GM19238 (cell line): ENCODE results near the gene STN1.

ENCODE experiments used
- DNase-seq: peaks from one replicate; pipeline ENCODE4 v3.0.0; 2011; ENCODE audit warnings: low spot score; ENCODE audit not compliant: insufficient read length

Gene STN1

DNA sequence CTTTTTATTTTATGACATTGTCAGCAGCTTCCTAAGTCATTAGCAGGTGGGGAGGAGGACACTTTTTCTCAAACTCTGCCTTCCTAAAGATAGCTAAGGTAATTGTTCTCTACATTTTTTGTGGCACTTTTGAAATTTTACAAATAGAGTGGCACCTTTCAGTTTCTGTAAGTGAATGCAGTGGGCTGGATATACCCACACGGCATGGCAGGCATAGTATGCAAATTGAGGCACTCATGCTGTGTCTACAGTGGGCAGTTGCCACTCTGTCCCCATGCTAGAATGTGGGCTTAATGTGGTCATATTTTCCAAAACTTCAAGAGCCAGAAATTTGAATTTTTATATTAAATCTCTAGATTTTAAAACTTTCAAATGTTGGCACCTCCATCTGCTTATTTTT is 49.8 kb downstream of the STN1 start:
- DNase-seq: no peak

DNA sequence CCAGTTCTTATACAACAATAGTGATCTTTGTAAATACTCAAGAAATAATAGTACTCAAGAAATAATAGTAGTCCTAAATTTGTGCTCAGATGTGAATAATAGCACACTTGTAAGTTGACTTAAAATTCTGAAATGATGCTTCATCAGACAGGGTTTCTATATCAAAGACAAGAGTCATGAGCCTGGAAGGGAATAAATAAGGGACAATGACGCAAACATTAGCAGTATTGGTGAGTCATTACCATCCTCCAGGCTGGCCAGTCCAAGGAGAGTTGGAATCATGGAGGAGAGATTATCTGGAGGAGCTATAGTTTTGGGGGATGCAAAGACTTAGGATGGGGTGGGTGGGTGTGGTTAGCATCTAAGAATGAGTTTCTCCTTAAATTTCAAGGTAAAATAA is 56.5 kb downstream of the STN1 start:
- DNase-seq: no peak

DNA sequence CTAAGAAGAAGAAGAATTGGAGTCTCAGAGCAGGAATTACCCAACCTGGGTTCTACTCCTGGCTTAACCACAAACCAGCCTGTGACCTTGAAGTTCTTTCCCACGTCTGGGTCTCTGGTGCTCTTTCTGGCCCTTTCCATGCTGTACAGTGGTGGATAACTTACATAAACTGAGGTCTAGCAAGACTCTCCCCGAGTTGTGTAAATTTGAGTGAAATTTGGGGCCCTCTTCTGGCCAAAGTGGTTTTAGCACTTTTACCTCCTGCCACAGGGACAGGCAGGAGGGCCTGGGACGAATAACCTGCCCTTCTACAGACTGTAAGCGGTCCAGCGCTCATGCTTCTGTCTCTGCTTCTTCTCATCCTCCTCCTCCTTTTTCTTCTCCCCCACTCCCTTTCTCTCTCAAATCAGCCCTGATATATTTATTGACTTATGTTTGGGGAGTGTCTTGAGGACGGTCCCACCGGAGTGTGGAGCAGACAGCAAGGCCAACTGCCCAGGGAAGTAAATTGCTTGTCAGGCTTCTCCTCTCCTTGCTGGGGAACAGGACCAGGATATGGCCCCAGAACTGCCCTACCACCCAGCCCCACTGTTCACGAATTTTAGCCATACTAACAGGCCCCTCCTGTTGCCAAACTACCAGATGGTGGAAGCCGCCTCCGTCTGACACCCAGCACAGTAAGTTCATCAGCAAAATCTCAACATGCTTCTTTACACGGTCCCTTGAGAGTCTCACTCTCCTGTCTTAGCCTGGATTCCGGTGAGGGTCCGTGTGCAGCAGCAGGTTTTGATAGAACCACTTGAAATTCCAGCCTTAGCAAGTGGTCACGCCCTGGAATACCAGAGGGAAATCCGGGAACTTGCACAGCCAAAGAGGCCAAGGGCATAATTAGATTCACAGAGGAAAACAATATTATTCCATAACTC is 58.6 kb downstream of the STN1 start:
- peak; percentile 48 for DNase-seq

DNA sequence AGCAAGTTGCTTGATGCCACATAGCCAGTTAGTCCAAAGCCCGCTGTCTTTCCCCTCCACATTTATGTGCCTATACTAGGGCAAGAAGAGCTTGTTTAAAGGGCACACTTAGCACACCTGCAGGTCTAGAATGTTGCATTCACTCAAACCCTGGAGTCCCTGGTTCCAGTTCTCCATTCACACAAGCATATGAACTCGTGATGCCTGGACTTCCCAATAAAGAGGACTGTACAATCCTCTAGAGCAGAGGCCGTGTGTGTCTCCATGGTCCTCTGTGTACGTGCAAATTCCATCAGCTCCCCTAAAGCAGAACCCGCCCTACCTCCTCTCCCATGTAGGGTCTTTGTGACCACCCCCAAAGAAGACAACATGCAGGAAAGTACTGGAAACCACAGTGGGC is 59.6 kb downstream of the STN1 start:
- no peak for DNase-seq

DNA sequence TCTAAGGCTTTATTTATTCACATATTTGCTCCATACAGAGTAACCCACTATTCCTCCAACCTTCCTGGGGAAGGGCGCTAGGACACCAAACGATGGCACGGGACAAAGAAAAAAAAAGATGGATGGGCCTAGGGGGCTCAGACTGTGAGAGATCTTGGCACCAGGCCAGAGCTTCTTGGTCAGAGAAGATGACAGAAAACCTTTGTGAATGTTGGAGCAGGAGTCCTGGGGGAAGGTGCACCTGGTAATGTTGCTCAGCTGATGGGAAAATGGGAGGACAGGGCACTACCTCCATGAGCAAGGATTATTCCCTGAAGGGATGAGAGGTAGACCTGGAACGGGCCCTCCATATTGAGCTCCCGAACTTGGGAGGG is 61.2 kb downstream of the STN1 start:
- DNase-seq: no peak

DNA sequence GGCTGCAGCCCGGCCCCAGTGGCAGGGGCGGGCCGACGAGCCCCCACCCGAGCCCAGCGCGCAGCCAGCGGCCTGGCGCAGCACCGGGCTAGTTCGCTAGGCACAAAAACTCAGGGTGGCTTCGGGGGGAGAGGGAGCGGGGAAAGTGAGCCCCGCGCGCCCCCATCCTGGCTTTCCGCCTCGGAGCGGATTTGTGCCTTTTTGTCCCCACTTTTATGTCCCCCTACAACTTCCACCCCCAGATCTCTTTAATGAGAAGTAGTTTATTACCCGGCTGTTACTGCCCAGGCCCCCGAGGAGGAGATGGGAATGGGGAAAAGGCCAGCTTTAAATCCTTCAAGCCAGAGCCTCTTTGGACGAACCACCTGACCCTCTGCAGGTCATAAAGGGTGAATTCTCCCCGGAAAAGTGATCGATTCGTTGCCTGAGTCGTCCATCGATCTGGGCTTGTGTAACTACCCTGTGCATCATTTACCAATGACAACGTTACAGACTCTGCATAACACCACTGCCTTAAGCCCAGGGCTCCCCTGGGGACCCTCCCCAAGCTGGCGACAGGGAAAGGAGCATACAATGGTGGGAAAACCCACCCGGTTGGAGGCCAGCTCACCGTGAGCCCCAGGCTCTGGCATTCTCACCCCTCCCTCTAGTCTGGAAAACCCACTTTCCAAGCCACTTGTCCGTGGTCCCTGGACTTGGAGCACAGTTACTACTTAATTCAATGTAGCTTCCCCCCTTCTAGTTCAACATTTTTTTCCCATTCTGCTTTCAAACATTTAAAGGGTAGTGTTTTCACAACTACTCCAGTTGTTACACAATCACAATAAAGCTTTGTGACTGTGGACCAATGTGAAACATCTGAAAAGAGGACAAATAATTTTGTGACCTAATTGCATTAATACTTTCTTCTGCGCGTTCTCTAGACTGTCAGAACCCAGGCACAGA is 61.9 kb downstream of the STN1 start:
- DNase-seq: no peak

DNA sequence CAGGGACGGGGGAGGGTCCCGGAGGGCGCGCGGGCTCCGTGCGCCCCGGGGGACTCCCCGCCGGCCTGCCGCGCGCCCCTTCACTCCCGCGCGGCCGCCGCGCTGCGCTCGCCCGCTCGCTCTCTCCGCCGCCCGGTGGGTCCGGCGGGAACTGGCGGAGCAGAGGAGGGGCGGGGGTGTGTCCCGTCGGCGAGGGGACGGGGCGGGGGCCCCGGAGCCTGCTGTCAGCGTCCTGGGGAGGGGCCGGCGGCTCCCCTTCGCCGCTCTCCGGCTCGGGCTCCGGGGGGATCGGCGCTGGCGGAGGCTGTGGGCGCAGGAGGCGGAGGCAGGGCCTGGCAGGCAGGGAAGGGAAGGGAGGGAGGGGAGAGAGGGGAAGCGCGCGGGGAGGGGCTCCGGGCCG is 62.6 kb downstream of the STN1 start, which contains the start of gene SH3PXD2A:
SH3PXD2A (minus strand) TSS at position 153 of the 400 bp plus-strand sequence. CDS start 310 bp downstream, outside the sequence.
- no peak for DNase-seq

DNA sequence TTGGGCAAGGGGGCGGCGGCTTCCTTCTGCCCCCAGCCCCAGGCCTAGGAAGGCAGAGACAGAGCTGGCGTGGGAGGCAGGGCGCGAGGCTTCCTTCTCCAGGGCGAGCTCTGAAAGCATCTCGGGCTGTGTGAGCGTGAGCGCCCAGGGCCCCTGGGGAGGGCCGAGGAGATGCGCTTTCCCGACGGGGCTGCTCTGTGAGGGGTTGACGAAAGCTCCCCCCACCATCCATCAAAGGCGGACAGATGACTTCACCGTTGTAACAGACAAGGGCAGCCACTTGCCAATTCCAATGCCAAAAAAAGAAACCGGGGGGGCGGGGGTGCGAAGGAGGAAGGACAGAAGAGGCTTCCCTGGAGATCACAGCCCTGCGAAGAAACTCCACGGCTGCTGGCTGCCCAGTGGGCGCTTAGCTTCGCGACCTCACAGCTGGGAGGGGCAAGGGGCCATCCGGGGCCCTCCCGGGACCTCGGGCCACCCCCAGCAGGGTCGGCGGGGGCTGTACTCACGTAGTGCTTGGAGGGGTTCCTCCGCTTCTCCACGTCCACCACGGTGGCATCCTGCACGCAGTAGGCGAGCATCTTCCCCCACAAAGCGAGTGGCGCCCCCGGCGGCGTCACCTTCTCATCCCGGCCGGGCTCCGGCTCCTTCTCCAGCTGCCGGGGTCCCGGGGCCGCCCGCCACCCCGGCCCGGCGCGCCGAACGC is 63.1 kb downstream of the STN1 start:
- no peak for DNase-seq

DNA sequence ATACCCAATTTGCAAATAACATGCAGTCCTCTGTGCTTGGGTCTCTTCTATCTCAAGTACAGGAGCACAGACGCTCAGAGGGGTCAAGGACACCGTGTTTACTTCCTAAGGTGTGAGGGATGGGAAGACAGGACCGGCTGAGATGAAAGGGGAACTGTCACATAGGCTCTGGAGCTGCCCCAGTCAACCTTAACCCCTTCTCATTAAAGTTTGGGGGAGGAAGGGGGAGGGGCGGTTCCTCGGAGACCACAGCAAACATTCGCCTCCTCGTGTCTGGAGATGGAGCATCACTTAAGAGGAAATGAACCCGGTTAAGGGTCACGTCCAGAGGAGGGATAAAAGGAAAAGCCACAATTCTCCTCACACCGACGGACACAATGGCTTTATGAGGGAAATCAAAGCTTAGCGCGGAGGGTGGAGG is 63.7 kb downstream of the STN1 start:
- no peak for DNase-seq

DNA sequence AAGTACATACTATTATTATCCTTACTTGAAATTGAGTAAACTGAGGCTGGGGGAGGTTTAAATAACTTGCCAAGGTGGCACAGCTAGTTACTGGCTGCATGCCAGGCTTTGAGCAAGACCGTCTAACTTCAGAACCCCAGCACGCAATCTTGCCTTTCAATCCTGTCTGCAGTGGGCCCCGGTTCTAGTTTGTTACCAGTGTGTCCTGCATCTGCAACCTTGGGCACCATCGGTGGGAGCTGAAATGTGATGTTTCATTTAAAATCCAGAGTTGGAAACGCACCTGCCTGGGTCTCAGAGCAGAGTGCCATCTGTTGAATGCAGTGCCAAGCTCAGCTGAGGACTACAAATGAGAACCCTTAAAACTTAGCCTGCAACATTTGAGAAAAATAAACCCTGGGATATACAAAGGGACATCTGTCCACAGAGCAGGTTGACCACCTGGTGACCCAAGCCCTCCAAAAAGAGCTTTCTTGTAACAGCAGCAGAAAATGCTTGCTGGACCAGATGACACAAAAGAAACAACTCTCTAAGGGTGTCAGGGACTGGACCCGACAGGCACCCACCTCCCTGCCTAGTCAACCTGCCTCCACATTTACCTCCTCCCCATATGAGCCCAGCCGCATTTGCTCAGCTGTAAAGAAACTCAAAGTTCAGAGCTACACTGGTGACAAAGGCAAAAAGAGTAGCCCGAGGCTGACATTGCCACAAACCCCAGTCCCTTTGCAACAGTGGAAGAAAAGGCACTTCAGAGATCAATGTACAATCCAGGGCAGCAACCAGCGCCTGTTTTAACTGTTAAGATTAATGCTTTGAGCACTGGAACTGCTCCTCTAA is 64.3 kb downstream of the STN1 start:
- DNase-seq: no peak

DNA sequence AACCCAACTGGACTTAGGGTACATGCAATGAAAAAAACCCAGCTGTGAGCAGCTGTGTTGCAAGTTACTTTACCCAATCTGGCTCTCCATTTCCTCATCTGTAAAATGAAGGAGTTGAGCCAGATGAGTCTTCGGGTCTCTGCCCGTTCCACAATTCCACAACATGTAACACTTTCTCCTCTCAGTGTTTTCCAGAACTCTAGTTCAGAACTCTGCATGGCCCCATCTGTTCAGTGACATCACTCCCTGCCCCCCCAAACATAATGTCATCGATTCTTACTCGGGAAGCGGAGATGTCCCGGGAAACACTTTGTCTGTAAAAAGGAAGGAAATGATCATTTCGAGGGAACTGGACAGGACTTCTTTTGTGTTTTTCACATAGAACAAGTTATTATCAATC is 65.1 kb downstream of the STN1 start:
- DNase-seq: no peak

DNA sequence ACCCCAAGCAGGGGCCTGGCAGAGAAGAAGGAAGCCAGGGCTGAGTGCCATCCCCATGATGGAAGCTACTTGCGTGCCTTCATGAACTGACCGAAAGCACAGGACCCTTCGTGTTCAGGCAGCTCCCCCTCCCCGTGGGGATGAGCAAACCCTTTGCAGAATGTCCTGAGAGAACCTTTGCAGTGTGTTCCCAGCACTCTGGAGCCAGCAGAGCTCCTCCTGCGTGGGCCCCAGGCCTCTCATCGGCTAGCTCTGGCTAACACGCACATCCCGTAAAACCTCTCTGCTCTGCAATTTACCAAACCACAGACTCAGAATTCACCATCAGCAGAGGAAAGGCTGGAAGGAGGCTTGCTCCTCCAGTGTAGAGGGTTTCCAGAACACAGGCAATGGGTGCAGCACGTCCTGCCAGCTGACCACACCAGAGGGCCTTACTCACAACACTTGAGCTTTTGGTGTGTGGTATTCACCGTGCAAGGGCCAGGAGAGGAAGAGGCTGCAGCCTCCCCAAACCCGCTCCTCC is 65.7 kb downstream of the STN1 start:
- DNase-seq: no peak

DNA sequence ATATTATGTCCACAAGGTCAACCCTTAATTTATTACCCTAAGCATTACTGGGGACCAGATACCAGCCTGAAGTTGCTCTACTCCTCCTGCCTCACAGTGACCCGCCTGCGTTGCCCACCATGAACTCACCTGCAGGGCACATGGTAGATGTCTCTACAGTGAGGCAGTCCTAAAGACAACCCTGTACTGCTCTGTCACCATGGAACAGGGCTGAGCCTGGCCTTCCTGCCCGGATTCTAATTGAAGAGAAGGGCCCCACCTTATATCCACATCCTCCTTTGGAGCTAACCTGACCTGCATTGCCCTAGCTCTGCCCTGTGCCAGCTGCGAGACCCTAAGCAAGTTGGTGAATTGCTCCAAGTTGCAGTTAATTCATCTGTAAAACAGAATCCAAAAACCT is 66.7 kb downstream of the STN1 start:
- DNase-seq: no peak

DNA sequence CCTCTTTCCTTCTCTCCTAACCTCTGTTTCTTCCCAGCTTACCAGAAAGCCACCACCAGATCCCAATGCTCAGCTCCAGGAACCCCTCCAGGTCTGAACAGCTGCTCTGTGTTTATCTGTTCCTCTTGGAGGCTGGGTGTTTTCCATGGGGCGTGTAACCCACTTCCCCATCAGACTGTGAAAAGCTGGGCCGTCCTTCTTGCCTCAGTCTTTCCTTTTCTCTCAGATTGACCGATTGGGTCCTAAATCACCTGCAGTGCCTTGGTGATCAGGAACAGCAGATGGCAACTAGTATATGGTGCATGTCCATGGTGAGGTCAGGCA is 67.5 kb downstream of the STN1 start:
- DNase-seq: no peak

DNA sequence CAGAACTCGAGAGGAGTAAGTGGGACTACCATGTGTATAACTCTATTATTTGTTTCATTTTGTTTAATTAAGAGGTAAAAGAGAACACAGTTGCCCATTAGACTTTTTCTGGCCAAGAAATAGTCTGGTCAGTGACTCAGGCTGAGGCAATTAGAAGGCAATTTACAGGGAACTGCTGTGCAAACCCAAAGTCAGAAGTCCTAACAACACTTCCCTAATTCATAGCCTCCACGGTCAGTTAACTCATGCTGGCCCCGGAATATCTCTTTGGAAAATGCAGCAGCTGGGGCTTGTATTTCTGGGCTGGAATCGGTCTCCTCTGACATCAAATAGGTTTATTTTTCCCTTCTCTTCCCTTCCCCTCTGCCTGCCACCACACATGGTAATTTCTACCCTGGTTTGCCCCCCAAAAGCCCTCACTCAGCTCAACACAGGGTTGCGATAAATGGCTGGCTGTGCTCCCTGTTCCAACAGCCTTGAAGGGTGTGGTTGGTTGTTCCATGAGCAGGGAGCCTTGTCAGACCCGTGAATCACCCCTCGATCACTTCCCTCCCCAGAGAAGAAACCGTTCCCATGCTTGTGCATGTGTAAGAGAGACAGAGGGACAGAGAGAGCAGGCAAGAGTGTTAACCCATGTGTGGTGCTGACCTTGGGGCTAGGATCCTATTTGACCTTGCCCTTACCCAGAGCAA is 68.0 kb downstream of the STN1 start:
- no peak for DNase-seq

DNA sequence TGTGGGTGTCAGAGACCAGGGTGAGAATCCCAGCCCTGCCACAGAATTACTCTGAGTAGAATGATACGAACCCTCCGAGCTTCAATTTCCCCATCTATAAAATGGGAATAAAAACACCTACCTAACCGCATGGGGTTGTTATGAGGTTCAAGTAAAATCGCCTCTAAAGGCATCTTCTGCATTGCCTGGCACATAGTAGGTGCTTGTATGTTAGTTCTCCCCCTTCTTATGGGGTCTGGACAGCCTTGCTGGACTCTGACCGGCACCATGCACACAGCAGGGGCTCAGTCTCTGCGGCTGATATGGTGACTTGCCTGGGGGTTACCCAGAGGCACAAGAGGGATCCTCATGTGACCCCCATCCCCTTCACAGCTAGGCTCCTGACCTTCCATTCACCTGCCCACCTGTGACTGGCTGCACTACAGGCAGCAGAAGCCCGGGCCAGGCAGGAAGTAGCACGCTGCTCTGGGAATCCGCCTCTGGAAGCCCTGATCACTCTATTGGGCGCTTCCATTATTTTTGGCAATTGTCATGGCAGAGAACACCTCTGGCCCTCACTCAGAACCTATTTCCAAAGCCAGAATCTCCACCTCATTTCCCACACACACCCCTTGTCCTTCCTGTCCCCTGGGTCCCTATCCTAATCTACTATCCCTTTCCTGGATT is 68.6 kb downstream of the STN1 start:
- DNase-seq: no peak

DNA sequence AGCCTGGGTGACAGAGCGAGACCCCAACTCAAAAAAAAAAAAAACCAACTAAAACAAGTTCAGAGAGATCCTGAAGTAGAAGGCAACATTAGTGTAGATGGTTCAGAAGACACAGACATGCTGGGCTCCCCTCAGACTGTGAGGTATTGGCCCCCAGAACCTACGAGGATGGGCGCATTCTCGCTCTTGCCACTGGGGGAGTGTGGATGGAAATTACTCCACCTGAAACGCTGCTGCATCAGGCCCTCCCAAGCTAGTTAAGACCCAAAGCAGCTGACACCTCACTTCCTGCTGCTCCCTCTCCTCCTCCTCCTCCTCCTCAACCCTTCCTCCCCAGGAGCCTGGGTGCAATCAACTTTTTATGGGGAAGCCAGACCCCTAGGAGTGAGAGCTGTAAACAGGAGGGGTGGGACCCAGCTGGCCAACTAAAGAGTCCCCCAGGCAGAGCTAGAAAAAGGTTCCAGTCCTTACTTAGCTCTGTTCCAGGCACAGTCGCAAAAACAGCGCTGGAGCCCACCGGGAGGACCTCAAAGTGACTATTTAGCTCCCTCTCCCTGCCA is 70.0 kb downstream of the STN1 start:
- no peak for DNase-seq

DNA sequence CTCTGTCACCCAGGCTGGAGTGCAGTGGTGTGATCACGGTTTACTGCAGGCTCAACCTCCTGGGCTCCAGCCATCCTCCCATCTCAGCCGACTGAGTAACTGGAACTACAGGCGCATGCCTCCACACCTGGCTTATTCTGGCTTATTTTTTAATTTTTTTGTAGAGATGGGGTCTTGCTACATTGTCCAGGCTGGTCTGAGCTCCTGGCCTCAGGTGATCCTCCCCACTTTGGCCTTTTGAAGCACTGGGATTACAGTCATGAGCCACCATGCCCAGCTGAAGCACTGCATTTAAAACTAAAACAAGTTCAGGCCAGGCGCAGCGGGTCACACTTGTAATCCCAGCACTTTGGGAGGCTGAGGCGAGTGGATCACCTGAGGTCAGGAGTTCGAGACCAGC is 70.6 kb downstream of the STN1 start:
- DNase-seq: no peak

DNA sequence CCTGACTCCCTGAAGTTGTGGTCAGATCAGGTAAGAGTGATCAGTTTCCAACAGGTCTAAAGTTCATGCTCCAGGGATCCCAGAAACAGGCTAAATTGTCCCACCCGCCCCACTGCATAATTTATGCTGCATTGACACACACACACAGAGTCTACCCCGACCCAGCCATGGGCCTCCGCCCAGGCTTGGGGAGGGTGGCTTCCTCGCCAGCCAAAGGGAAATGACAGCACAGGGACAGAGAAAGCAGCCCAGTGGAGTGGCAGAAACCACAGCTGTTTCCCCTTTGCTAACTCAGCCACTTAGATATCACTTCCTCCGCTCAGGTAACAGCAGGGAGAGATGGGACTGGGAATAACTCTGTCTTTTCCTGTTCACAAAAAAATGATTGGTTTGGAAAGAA is 72.0 kb downstream of the STN1 start:
- peak; percentile 47 for DNase-seq
